Activated naive CD8-positive, alpha-beta T cell treated with anti-CD3 and anti-CD28 coated beads, Interleukin-2, amount 10 ng/mL, durations not matched to agents 7 days and 5 days (primary cell): ENCODE measurements around the gene SLC25A45. TPM values are rescaled to one million over a fixed set of nuclear protein-coding genes. Genes with fewer than 3 reads are reported as not detected.

Source experiments
- total RNA-seq, 2 experiments: library from RNA; stranded (reverse); gene quantifications; one replicate each; pipeline ENCODE4 v1.2.3, GENCODE V29; 2021

Gene SLC25A45
- total RNA-seq, 2 experiments from 2014 or later: 25.5 to 29.6 TPM

Other genes with a start within 250 kb of the SLC25A45 start
- 10 to 100 TPM; 43.4 to 45.1 TPM for gene SYVN1, start 248.1 kb downstream of the SLC25A45 start, total RNA-seq
- not detected for gene SPDYC, start 212.4 kb downstream of the SLC25A45 start, total RNA-seq
- gene CAPN1, start 200.7 kb downstream of the SLC25A45 start, total RNA-seq: 100 to 1,000 TPM; 164 to 174 TPM
- gene POLA2, start 120.7 kb downstream of the SLC25A45 start, total RNA-seq: 10 to 100 TPM; 57.3 to 62.2 TPM
- 1 to 10 TPM in 1 of 2 experiments, under 1 TPM in 1; 0.51 to 1.7 TPM for gene CDC42EP2, start 67.8 kb downstream of the SLC25A45 start, total RNA-seq
- gene DPF2, start 48.8 kb downstream of the SLC25A45 start, total RNA-seq: 10 to 100 TPM; 80.2 to 82.7 TPM
- gene TIGD3, start 27.9 kb downstream of the SLC25A45 start, total RNA-seq: 1 to 10 TPM in 1 of 2 experiments, under 1 TPM in 1; 0.97 to 1.2 TPM
- 10 to 100 TPM; 51.5 to 55.4 TPM for gene FRMD8, start 4.0 kb upstream of the SLC25A45 start, total RNA-seq
- 100 to 1,000 TPM; 402 to 407 TPM for gene NEAT1, start 40.2 kb upstream of the SLC25A45 start, total RNA-seq
- over 10,000 TPM; 13,719 to 14,448 TPM for gene MALAT1, start 116.4 kb upstream of the SLC25A45 start, total RNA-seq
- gene SCYL1, start 142.4 kb upstream of the SLC25A45 start, total RNA-seq: 10 to 100 TPM; 74.2 to 74.9 TPM
- 100 to 1,000 TPM; 116 to 119 TPM for gene LTBP3, start 175.7 kb upstream of the SLC25A45 start, total RNA-seq
- 10 to 100 TPM; 27.2 to 30.0 TPM for gene ZNRD2, start 187.8 kb upstream of the SLC25A45 start, total RNA-seq
- gene FAM89B, start 189.9 kb upstream of the SLC25A45 start, total RNA-seq: 10 to 100 TPM; 40.9 to 44.1 TPM
- 100 to 1,000 TPM; 118 to 120 TPM for gene EHBP1L1, start 193.4 kb upstream of the SLC25A45 start, total RNA-seq
- gene KCNK7, start 213.2 kb upstream of the SLC25A45 start, total RNA-seq: 1 to 10 TPM in 1 of 2 experiments, under 1 TPM in 1; 0.96 to 1.0 TPM
- 10 to 100 TPM; 69.9 to 73.1 TPM for gene MAP3K11, start 231.6 kb upstream of the SLC25A45 start, total RNA-seq
- gene PCNX3, start 233.1 kb upstream of the SLC25A45 start, total RNA-seq: 10 to 100 TPM; 57.2 to 60.2 TPM